ENCODE measurements around the gene CRYAA.
"Not testable (repeated sequence)": the region's sequence is repeated elsewhere in the genome, so short reads cannot be mapped to it uniquely, and the experiment has no call there.

Gene CRYAA, protein sequence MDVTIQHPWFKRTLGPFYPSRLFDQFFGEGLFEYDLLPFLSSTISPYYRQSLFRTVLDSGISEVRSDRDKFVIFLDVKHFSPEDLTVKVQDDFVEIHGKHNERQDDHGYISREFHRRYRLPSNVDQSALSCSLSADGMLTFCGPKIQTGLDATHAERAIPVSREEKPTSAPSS

DNA sequence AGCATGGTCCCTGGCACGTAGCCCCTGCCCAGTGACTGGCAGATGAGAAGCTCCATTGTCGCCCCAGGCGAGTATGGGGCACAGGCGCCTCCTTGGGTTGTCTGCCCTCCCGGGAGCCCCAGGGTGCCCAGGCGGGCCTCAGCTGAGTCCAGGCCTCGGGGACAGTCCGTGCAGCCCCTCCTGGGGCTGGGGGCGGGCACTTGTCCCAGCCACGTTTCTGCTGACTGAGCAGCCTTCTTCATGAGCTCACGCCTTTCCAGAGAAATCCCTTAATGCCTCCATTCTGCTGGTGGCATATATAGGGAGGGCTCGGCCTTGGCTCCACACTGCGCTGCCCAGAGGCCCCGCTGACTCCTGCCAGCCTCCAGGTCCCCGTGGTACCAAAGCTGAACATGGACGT lies at the start of gene CRYAA:
Gene CRYAA, plus strand, starts transcription at position 301 of the 400 bp plus-strand sequence. Its CDS starts 92 bp downstream, at position 393.
- DNase-seq: not testable (repeated sequence)

DNA sequence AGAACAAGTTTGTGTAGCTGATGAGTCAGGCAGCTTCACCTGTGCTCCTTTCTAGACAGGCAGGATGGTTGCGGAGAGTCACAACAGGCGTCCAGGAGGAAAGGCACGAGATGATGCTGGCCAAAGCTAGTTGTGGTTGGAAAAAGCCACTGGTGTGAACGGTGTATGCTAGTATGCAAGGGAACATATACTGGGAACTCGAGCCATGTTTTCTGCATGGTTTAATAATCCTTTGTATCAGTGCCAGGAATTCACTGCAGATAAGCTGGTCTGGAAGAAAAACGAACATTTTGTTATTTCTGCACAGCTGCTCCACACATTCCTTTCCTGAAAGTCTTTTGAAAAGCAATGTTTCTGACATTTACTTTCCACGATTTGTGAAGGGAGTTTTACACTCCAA lies 38.7 kb upstream of the CRYAA start:
- not testable (repeated sequence) for DNase-seq

DNA sequence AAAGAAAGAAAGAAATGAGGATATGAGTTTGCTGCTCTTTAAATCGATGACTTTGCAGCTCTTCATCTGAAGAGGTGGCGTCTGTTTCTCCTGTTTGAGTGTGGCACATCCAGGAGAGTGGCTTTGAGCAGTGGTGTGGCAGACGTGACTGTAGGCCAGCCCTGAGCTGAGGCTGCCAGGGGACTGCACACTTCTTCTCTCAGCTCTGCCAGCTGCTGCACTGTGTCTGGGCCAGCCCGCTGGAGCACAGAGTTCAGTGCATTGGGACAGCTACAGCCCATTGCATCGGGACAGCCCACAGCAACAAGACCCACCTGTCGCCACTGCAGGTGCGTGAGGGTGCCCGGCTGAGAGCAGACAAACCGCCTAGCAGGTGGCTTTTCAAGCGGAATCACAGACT lies 34.3 kb upstream of the CRYAA start:
- DNase-seq: not testable (repeated sequence)

DNA sequence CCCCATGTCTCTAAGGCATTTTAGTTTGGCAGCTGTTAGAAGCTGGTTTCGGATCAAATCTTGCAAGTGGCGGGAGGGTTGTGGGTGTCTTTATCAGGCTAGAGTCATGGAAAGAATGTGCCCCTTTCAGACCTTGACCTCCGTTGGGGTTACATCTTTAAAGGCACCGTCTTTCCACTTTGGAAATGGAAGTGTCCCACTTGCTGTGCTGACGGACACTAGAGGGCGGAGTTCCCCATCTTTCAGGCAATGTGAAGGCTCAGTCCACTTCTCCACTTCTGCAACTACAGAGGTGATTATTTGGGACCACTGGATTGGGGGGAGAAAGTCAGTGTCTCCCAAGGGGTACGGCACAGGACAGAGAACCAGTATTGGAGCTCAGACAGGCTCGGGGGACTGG lies 29.9 kb upstream of the CRYAA start:
- DNase-seq: not testable (repeated sequence)

DNA sequence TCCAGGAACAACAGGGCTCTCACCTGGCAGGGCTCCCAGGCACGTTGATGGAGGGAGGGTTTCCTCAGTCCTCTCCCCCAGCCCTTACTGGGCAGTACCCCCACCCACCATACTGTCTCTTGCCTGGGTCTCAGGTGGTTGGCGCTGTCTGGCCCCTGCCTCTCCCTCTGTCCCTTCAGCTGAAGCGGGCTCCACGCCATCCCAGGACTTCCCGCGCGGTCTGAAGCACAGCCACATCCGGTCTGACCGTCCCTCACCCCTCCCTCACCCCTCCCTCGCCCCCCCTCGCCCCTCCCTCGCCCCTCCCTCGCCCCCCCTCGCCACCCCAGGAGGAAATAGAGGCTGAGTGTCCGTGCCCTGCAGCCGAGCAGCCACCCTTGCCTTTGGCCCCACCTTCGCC lies 27.4 kb upstream of the CRYAA start:
- DNase-seq: not testable (repeated sequence)

DNA sequence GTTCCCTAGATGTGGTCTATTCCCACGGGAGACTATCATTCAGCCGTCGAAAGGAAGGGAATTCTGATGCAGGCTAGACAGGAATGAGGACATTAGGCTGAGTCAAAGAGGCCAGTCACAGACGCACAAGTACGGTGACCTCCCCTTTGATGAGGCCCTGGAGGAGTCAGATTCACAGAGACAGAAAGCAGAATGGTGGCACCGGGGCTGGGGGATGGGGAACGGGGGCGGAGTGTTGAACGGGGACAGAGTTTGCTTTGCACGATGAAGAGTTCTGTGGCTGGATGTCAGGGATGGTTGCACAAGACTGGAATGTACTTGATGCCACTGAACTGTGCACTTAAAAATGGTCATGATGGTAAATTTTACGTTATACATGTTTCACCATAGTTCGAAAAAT lies 22.2 kb upstream of the CRYAA start:
- not testable (repeated sequence) for DNase-seq

DNA sequence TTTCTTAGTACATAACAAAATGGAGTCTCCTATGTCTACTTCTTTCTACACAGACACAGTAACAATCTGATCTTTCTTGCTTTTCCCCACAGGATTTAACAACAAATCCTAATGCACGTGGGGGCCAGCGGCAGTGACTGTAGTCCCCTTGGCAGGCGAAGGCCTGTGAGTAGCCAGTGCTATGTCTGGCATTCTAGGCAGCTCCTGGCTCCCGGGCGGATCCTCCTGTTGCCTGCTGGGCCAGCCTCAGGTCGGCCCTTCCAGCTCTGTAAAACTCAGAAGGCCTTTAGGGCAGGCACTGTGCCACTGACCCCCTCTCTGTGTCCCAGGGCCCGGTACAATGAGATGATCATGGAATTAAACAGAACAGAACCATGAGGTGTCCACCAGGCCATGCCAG lies 20.8 kb upstream of the CRYAA start:
- DNase-seq: not testable (repeated sequence)

DNA sequence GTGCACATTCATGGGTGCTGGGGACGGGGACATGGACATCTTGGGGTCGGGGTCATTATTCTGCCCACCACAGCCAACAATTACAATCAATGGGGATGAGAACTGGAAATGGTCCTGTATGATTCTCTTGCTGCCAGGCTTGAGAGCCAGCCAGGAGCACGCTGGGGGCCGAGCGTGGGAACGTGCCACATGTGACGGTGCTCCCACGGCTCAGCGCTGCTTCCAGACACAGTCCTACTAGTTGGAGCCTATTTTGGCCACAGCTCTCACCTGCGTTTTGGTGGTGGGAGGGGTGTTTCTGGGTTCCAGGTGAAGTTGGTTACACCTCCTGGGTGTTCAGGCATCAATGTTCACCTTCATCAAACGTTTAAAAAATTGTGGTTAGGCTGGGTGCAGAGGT lies 19.5 kb upstream of the CRYAA start:
- DNase-seq: not testable (repeated sequence)

DNA sequence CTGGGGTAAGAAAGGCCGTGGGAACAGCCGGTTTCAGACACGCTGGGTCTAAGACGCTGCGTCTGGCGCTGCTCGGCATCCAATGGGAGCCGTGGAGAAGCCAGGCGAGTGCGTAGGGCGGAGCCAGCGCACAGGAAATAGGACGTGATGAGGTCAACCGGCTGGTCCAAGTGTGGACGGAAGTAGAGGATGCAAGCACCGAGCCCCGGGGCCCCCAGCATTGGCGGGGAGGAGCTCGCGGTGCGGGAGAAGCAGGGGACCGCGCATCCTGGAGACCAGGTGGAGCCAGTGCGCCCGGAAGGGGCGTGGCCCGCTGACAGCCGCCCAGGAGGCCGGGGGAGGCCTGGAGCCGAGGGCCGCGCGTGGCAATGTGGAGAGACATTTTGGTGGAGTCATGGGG lies 15.2 kb upstream of the CRYAA start:
- not testable (repeated sequence) for DNase-seq

DNA sequence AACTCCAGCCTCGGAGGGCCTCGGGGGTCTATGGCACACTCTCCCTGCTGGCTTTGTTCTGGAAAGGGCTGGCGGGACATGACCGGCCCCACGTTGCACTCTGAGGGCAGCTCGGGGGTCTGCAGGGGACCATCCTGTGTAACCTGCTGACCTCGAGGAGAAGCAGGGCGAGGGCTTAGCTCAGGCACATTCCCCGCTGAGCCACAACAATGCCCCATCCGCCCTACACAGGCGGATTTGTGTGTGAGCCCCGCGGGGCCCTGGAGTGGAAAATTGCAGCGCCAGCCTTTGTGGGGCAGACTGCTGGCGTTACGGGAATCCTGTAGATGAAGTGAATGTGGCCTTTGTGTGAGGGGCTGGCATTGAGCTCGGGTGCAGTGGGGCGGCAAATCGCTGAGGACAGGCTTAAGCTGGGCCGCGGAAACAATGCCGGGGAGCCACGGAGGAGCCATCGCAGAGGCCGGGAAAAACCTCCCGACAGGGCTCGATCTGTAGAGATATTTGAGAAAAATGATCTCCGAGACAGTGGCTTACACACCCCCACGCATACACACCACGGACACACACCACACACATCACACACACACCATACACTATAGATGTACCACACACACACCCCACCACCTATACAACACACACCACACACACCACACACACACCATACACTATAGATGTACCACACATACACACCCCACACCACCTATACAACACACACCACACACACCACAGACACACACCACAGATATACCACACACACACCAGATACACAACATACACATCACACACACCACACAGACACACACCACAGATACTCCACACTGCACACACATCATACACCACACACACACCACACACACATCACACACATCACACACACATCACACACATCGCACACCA lies 9.3 kb upstream of the CRYAA start:
- not testable (repeated sequence) for DNase-seq

DNA sequence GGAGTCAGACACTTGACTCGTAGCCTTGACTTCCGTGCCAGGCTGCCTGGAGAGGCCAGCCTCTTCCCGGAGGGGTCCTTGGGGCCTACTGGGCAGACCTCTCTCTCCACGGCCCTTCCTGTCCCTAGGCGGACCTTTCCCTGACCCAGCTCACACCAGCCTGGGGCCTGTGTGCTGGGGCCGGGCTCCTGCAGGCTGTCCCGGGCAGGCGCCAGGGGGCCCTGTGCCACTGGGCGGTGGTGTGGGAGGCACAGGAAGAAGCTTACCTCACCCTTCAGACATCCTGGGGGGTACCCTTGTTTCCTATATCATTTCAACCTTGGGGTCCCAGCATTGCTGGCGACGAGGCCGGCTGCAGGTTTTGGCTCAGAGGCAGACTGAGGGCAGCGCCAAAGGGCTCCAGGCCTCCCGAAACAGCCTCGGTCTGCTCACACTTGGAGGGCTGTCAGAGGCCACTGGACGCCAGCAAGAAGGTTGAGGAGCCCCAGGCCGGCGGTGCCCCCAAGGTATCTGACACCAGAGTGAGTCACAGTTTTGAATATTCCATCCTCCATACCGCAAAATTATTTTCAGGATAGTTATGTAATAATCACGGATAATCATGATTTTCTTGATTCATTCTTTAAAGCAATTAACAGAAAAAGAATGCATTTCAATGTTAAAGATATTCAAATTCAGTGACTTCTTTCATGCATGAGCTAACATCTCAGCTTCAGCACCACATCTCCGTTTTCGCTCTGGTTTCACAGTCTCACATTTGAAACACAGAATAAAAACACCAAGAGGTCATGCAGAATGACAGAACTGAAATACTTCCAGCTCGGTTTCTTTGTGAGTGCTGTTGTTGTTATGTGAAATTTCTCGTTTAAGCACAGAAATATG lies 6.7 kb upstream of the CRYAA start:
- DNase-seq: not testable (repeated sequence)

DNA sequence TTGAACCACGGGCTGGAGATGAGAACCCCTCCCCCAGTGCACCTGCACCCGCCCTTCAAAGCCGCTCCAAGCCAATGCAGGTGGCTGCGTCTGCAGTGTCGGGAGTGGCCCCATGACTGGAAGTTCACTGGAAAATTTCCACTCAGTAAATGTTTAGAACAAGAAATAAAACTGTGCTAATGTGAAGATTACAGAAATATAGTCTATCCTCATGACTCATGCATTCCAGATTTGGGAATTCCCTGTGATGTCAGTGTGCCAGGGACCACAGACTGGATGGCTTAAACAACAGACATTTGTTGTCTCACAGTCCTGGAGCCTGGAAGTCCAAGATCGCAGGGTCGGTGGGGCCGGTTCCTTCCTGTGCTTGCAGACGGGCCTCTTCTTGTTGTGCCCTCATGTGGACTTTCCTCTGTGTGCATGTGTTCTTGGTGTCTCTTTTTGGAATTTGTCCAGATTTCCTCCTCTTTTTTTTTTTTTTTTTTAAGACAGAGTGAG lies 6.1 kb upstream of the CRYAA start:
- DNase-seq: not testable (repeated sequence)

DNA sequence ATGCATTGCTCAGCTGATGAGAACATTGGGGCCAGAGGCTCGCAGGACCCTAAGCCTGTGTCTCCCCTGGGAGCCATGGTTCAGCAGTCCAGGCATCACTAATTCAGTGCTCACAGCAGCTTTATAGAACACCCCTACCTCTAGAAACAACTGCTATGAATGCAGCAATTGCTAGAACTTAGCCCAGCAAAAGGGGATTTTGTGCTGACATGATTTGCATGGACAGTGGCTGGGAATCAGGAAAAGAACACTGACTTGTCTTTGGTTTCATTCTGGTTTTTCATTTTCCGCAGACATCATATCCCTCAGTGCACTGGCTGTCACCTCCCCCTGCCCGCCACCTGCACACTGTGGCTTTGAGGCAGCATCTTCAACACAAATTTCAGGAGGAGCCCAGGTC lies 4.0 kb upstream of the CRYAA start:
- DNase-seq: not testable (repeated sequence)

DNA sequence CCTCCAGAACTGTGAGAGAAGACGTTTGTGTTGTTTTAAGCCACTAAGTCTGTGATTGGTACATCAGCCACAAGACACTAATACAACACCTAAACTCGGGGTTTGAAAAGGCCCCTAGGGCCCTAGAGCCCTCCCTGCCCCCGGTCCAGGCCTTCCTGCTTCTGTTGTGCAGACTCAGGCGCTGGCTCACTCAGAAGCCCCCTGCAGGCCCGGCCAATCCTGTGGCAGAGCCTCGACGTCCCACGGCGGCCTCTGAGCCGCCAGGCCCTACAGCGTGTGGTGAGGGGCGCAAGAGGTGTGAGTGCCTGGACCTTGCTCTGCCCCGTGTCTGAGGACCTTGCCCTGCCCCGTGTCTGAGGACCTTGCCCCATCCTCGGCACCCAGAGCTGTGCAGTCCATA lies 3.1 kb upstream of the CRYAA start:
- not testable (repeated sequence) for DNase-seq

DNA sequence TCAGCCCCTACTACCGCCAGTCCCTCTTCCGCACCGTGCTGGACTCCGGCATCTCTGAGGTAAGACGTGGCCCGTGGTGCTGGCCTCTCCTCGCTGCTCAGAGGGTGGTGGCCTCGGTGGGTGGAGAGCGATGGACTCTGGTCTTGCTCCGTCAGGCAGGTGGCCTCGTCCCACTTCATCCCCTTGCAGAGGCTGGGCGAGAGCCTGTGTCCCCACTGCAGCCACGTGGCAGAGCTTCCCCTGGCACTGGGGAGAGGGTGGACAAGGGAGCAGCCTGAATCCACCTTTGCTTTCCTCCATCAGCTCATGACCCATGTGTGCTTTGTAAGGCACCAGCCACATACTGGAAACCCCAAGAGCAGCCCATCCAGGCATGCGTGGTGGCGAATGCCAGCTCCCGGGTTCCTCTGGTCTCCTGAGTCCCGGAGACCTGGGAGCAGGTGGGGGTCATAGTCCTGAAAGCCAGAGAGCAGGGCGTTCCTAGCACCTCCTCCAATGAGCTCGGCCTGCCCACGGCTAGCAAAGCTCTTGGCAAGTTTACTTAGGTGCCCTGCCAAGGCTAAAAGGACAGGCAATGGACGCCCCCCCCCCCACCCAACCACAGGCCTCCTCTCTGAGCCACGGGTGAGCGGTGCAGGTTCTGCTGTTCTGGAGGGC lies 550 bp downstream of the CRYAA start:
- not testable (repeated sequence) for DNase-seq

DNA sequence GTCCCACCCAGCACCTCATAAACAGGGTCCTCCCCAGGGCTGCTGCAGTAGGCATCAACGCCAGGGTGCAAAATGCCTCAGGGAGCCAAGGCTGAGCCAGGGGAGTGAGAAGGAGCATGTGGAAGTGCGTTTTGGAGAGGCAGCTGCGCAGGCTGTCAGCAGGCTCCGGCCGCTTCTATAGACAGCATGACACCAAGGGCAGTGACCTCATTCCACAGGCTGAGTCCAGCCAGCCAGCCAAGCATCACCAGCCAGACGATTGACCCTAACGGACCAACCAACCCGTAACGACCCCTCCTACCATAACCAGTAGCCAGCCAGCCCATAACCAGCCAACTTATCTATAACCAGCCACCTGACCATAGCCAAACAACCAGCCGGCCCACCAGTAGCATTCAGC lies 1.1 kb downstream of the CRYAA start:
- not testable (repeated sequence) for DNase-seq

DNA sequence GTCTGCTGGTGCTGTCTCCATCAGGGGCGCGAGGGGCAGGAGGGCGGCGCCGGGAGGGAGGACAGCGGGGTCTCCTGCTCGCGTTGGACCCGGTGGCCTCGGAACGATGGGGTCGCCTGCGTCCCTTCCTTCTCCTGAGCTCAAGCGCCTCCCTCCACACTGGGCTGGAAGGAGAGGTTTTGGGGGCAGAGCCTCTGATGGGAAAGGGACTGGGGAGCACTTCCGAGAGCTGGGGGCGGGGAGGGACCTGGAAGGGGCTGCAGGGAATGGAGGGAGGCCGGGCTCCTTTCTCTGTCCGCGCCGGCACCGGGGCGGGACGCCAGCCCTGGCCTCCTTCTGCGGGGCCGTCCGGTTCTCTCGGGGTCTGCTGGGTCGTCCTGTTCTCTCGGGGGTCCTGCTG lies 4.0 kb downstream of the CRYAA start:
- DNase-seq: not testable (repeated sequence)

DNA sequence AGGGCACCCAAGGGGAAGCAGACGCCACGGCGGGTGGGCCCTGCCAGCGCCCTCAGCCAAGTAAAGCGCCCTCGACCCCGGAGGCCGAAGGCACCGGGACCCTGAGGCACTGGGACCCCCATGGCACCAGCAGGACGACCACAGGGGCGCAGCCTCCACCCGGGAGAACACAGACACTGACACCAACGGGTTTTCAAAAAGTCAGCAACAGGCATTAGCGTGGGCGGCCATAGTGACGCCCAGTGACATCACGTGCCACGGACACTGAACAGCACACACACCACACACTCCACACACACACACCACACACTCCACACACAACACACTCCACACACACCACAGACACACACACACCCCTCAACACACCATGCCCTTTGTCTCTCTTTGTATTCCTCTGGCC lies 4.6 kb downstream of the CRYAA start:
- DNase-seq: not testable (repeated sequence)

DNA sequence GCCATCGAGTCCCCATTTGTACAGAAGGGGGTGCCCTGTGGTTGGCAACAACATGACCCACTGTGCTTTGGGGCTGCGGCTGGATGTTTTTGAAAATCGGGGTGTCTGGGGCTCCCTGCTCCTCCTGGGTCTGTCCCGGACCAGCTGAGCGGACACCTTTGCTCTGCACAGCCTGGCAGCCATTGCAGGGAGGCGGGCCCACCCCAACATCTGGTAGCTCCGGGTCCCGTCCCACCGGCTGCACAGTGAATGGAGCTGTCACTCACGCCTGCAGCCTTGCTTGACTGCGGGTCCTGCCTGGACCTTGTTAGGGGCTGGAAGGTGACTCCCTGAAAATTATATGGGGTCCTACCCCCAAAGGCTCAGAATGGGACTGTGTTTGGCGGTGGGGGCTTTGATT lies 5.1 kb downstream of the CRYAA start:
- not testable (repeated sequence) for DNase-seq

DNA sequence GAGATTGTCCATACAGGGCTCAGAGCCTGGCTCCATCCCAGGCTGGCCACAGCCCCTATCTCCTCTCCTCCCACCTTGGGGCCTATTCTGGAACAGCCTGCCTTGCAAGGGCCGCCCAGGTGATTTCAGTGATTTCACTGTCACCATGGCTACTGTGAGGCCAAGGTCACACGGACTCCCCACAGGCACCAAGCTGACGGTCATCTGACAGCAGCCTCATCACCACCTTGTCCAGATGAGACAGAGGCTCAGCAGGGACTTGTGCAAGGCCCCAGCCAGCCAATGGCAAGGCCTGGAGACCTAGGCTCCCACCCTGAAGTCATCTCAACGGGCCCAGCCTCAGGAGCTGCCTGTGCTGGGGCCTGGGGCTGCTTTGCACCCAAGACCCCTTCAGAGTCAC lies 6.2 kb downstream of the CRYAA start:
- DNase-seq: not testable (repeated sequence)

DNA sequence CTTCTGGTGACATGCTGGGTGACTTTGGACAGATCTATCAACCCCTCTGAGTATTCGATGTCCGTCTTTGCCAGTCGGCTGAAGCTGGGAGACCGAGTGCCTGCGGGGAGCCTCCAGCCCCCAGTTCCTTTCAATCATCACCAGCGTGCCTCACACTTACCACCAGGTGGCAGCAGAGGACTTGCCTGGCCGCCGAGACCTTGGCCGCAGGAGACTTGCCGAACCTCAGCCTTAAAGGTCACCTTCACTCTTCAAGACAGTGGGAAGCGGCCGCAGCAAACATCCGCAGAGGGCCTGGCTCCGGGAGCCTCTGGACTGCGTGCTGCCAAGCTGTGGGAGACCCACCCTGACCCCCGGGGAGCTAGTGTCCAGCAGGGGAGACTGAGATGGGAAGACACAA lies 7.8 kb downstream of the CRYAA start:
- not testable (repeated sequence) for DNase-seq
